Stomach (tissue), 19 donors: Measurements from ENCODE around the gene TCF3. TPM values are rescaled to one million over a fixed set of nuclear protein-coding genes. Genes with fewer than 3 reads are reported as not detected.

Source experiments
- DNase-seq, 2 donors: peaks; one replicate each; pipeline versions ENCODE4 v3.0.0 to v3.0.0-alpha.2; 2013 to 2019
- H3K27ac ChIP-seq, 5 donors: fragments of 200-600 bp in 4 of 5; sonication (generic) in 4 of 5; one replicate each; pipeline ENCODE4 v1.5.1; 2013 to 2019; ENCODE audit warnings: mild to moderate bottlenecking in 1 of 5, moderate library complexity in 1 of 5
- H3K27me3 ChIP-seq, 3 donors: fragments of 200-600 bp; sonication (generic); one replicate each; pipeline ENCODE4 v1.5.1; 2017 to 2019; ENCODE audit warnings: mixed run types in 1 of 3
- H3K36me3 ChIP-seq, 4 donors: fragments of 200-600 bp; sonication (generic); 1 replicate in 3 of 4; 2 replicates in 1 of 4; pipeline ENCODE4 v1.5.1; 2016 to 2019
- H3K4me1 ChIP-seq, 4 donors: fragments of 200-600 bp; sonication (generic); one replicate each; pipeline ENCODE4 v1.5.1; 2016 to 2019
- H3K4me3 ChIP-seq, 4 donors: fragments of 200-600 bp; sonication (generic) in 3 of 4; one replicate each; pipeline ENCODE4 v1.5.1; 2016 to 2019; ENCODE audit warnings: mild to moderate bottlenecking in 1 of 4
- H3K9me3 ChIP-seq, 4 donors: fragments of 200-600 bp; sonication (generic); one replicate each; pipeline ENCODE4 v1.5.1; 2016 to 2019
- EP300 ChIP-seq: sonication (generic); formaldehyde crosslinking; IDR thresholded peaks from one replicate; pipeline ENCODE4 v1.6.1; 2017; ENCODE audit warnings: antibody characterized with exemption
- POLR2A ChIP-seq, 4 donors: fragments of 450-650 bp; IDR thresholded peaks; one replicate each; pipeline ENCODE4 v1.6.1; 2016; ENCODE audit warnings: antibody characterized with exemption in 4 of 4, control low read depth in 2 of 4, mild to moderate bottlenecking in 1 of 4, moderate library complexity in 1 of 4
- POLR2AphosphoS5 ChIP-seq, 3 donors: sonication (generic); formaldehyde crosslinking; IDR thresholded peaks; one replicate each; pipeline ENCODE4 v1.6.1; 2016; ENCODE audit warnings: antibody characterized with exemption in 3 of 3
- WGBS, 5 donors: extraction: QIAGEN DNeasy Blood & Tissue Kit in 3 of 5; methylation state at CpG; one replicate each; pipeline versions ENCODE4 v1.1.5 to v1.1.7; 2013 to 2018; 5-methylcytosine and 5-hydroxymethylcytosine counted together
- intact Hi-C: fragments of 100-400 bp; cut with DNase I; formaldehyde crosslinking; loops from one replicate; pipeline ENCODE4 v1.15.1; 2023; ENCODE audit warnings: low total_unique reads
- long read RNA-seq, 10 donors: transcript quantifications; one replicate each; lab custom pipeline, GENCODE V29; 2026
- polyA plus RNA-seq, 3 donors: library from polyadenylated mRNA; stranded (reverse); fragments of 200-250 nt; gene quantifications; one replicate each; pipeline ENCODE4 v1.2.3, GENCODE V29; 2013
- total RNA-seq, 5 donors: library from RNA; depleted of rRNA; stranded (reverse); fragments of >200 nt; gene quantifications; one replicate each; pipeline versions ENCODE4 v1.1.0 to v1.2.3, GENCODE V29; 2014 to 2016
- TF ChIP-seq, protein P1 (sequence below), 7 experiments: fragments of 450-650 bp in 4 of 7; fragments of 200-600 bp in 3 of 7; sonication (generic) in 3 of 7; IDR thresholded peaks; one replicate each; pipeline ENCODE4 v1.5.1; 2016 to 2019; ENCODE audit warnings: antibody characterized with exemption in 7 of 7, control low read depth in 2 of 7, mild to moderate bottlenecking in 1 of 7
- donor health status: healthy with polysubstance abuse.
- donor health status: Bipolar disorder and iron deficiency.
- donor health status: healthy.

TCF3 gene
- total RNA-seq (10 to 100 TPM; 12.8 to 90.2 (median 34.8) TPM), polyA plus RNA-seq (10 to 100 TPM; 30.2 to 34.6 (median 33.7) TPM)
- long read RNA-seq, donor 1, partial matches to known transcripts = 0 of 4 reads
- long read RNA-seq, donor 1, other reads (novel, unspliced or antisense) = 0 of 4 reads
- long read RNA-seq, donor 2, partial matches to known transcripts = 9 of 13 reads
- long read RNA-seq, donor 2, other reads (novel, unspliced or antisense) = 0 of 13 reads
- long read RNA-seq, donor 3, transcript TCF3-210 (9 exons, 986 nt) = major isoform, 5 of 6 reads
- long read RNA-seq, donor 3, partial matches to known transcripts = 0 of 6 reads
- long read RNA-seq, donor 3, other reads (novel, unspliced or antisense) = 0 of 6 reads
- long read RNA-seq, donor 4, partial matches to known transcripts = 0 of 2 reads
- long read RNA-seq, donor 4, other reads (novel, unspliced or antisense) = 0 of 2 reads
- long read RNA-seq, donor 5, transcript TCF3-210 (9 exons, 986 nt) = major isoform, 10 of 19 reads
- long read RNA-seq, donor 5, partial matches to known transcripts = 6 of 19 reads
- long read RNA-seq, donor 5, other reads (novel, unspliced or antisense) = 0 of 19 reads
- long read RNA-seq, donor 6, transcript TCF3-210 (9 exons, 986 nt) = major isoform, 5 of 18 reads
- long read RNA-seq, donor 6, partial matches to known transcripts = 12 of 18 reads
- long read RNA-seq, donor 6, other reads (novel, unspliced or antisense) = 0 of 18 reads
- long read RNA-seq, donor 7, transcript TCF3-210 (9 exons, 986 nt) = major isoform, 7 of 8 reads
- long read RNA-seq, donor 7, partial matches to known transcripts = 0 of 8 reads
- long read RNA-seq, donor 7, other reads (novel, unspliced or antisense) = 0 of 8 reads
- long read RNA-seq, donor 8, partial matches to known transcripts = 0 of 5 reads
- long read RNA-seq, donor 8, other reads (novel, unspliced or antisense) = 0 of 5 reads
- long read RNA-seq, donor 9, transcript TCF3-210 (9 exons, 986 nt) = major isoform, 6 of 6 reads
- long read RNA-seq, donor 9, partial matches to known transcripts = 0 of 6 reads
- long read RNA-seq, donor 9, other reads (novel, unspliced or antisense) = 0 of 6 reads
- long read RNA-seq, donor 10, partial matches to known transcripts = 5 of 6 reads
- long read RNA-seq, donor 10, other reads (novel, unspliced or antisense) = 0 of 6 reads

DNA sequence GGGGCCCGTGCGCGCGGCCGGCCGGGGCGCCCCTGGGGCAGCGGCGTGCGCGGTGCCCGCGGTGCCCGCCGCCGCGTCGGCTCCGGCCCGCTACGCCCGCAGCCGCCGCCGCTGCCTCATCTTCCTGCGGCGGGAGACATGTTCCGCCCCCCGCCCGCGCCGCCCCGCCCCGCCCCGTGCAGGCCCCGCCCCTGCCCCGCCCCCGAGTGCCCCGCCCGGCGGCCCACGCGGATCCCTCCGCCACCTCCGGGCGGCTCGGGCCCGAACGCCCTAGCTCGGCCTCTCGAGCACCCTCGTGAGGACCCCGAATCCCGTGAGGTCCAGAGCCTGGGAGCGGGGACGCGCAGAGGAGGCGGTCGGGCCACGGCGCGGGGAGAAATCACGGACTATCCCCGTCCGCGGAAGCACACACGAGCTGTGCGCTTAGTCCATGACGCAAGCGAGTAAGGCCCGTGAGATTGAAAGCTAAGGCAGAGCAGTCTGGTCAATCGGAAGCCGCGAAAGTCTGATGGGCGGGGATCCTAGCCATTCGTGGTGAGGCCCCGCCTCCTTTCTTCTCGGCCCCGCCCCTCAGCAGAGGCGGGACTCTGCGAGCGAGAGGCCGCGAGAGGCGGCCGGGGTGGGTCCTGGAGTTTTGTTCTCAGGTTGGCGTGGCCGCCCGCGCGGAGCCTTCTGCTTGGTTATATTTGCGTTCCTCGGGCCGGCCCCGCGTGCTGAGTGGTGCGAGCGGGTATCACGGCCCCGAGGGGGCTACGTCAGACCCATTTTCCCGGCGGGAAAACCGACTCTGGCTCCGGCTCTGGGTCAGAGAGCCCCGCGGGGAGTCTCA is at the start of gene TCF3:
TSS of gene TCF3 (minus strand) at position 145 of the 829 bp plus-strand sequence. CDS start 2,367 bp downstream, outside the sequence.
- peak; percentile 99 for DNase-seq
- Histone ChIP-seq H3K36me3 (peaks cover 0 to 21% (median 15%) of the 10 kb centered on the region in 4 donors), H3K4me1 (peaks cover 23 to 53% (median 37%) of the 10 kb centered on the region in 4 donors), H3K4me3 (peak within 1 kb of the TSS; percentile 76 to 95 (median 88)), H3K27ac (peak within 1 kb of the TSS; percentile 94 to 100 (median 98)), H3K9me3 (no peaks in the 10 kb centered on the region), H3K27me3 (peaks cover 0 to 6% (median 0%) of the 10 kb centered on the region in 3 donors)
- TF ChIP-seq, protein P1, sequence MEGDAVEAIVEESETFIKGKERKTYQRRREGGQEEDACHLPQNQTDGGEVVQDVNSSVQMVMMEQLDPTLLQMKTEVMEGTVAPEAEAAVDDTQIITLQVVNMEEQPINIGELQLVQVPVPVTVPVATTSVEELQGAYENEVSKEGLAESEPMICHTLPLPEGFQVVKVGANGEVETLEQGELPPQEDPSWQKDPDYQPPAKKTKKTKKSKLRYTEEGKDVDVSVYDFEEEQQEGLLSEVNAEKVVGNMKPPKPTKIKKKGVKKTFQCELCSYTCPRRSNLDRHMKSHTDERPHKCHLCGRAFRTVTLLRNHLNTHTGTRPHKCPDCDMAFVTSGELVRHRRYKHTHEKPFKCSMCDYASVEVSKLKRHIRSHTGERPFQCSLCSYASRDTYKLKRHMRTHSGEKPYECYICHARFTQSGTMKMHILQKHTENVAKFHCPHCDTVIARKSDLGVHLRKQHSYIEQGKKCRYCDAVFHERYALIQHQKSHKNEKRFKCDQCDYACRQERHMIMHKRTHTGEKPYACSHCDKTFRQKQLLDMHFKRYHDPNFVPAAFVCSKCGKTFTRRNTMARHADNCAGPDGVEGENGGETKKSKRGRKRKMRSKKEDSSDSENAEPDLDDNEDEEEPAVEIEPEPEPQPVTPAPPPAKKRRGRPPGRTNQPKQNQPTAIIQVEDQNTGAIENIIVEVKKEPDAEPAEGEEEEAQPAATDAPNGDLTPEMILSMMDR (IDR thresholded peaks at IDR 0.05) = peak in 1 of 7 experiments; percentile 2
- TF ChIP-seq POLR2AphosphoS5 (IDR thresholded peaks at IDR 0.05) (peak; percentile 16 to 72 (median 59)), POLR2A (IDR thresholded peaks at IDR 0.05) (no peak), EP300 (peak; percentile 53)
- intact Hi-C loops = no loop called here
- WGBS, 5 donors = 0 to 5% (median 1%) methylated on average over 11 to 92 of the region's 107 CpGs

- H3K27me3 ChIP-seq = peaks cover 15 to 79% (median 36%) of the 10 kb centered on the region in 3 donors
- TF ChIP-seq POLR2AphosphoS5 (IDR thresholded peaks at IDR 0.05) = no peak
- peaks cover 0 to 7% (median under 1%) of the 10 kb centered on the region in 4 donors for H3K9me3 ChIP-seq
- no peak overlapping the region for H3K4me3 ChIP-seq
- no peaks in the 10 kb centered on the region for H3K4me1 ChIP-seq
- no peak for DNase-seq
- no peaks in the 10 kb centered on the region for H3K36me3 ChIP-seq
- WGBS, 5 donors = 15 to 21% (median 19%) methylated on average over 14 to 26 of the region's 26 CpGs
- H3K27ac ChIP-seq = no peak overlapping the region
- intact Hi-C loops = no loop called here
Measured at GRCh38 chr19:1700733-1701663, 48.6 kb upstream of the TCF3 start.

- WGBS, 5 donors = 32 to 45% (median 36%) methylated on average over 15 to 31 of the region's 31 CpGs
- DNase-seq = no peak
- intact Hi-C loops = no loop called here
- no peak for TF ChIP-seq POLR2A (IDR thresholded peaks at IDR 0.05)
- TF ChIP-seq EP300 = no peak
- TF ChIP-seq, protein P1 (IDR thresholded peaks at IDR 0.05) = no peak
- no peak for TF ChIP-seq POLR2AphosphoS5 (IDR thresholded peaks at IDR 0.05)
- Histone ChIP-seq H3K4me3 (no peak overlapping the region), H3K27ac (no peak overlapping the region), H3K4me1 (no peaks in the 10 kb centered on the region), H3K36me3 (no peaks in the 10 kb centered on the region), H3K27me3 (peaks cover 15 to 72% (median 36%) of the 10 kb centered on the region in 3 donors), H3K9me3 (peaks cover 0 to 14% (median 8%) of the 10 kb centered on the region in 4 donors)
Measured at GRCh38 chr19:1699998-1700732, 47.8 kb upstream of the TCF3 start.
